ENCODE results near the gene TARS2.

The TARS2 gene

GRCh38 chr1:150516050-150516591 is 28.9 kb downstream of the TARS2 start:
- Histone ChIP-seq H3K4me1 (ENCODE audit: control insufficient read depth, insufficient read depth, low read length, poor library complexity, severe bottlenecking) (peaks cover 11% of the 10 kb centered on the region), H3K36me3 (ENCODE audit: control insufficient read depth, insufficient read depth, low read length) (no peaks in the 10 kb centered on the region), H3K9me3 (ENCODE audit: control insufficient read depth, low read length) (no peaks in the 10 kb centered on the region), H3K4me3 (ENCODE audit: insufficient read depth, low read depth, low read length, poor library complexity, severe bottlenecking) (peak overlapping the region; percentile 69), H3K27me3 (replicated peaks; ENCODE audit: control insufficient read depth, insufficient read depth, low read length, poor library complexity, severe bottlenecking) (no peaks in the 10 kb centered on the region), H3K27ac (ENCODE audit: insufficient read depth, low read length, poor library complexity, severe bottlenecking) (no peak overlapping the region)
- no peak for DNase-seq

GRCh38 chr1:150516616-150517015 is 29.4 kb downstream of the TARS2 start:
- peaks cover 11% of the 10 kb centered on the region for H3K4me1 ChIP-seq (ENCODE audit: control insufficient read depth, insufficient read depth, low read length, poor library complexity, severe bottlenecking)
- H3K27ac ChIP-seq (ENCODE audit: insufficient read depth, low read length, poor library complexity, severe bottlenecking) = no peak overlapping the region
- no peaks in the 10 kb centered on the region for H3K36me3 ChIP-seq (ENCODE audit: control insufficient read depth, insufficient read depth, low read length)
- H3K27me3 ChIP-seq (replicated peaks; ENCODE audit: control insufficient read depth, insufficient read depth, low read length, poor library complexity, severe bottlenecking) = no peaks in the 10 kb centered on the region
- H3K4me3 ChIP-seq (ENCODE audit: insufficient read depth, low read depth, low read length, poor library complexity, severe bottlenecking) = no peak overlapping the region
- DNase-seq = no peak
- no peaks in the 10 kb centered on the region for H3K9me3 ChIP-seq (ENCODE audit: control insufficient read depth, low read length)

DNA sequence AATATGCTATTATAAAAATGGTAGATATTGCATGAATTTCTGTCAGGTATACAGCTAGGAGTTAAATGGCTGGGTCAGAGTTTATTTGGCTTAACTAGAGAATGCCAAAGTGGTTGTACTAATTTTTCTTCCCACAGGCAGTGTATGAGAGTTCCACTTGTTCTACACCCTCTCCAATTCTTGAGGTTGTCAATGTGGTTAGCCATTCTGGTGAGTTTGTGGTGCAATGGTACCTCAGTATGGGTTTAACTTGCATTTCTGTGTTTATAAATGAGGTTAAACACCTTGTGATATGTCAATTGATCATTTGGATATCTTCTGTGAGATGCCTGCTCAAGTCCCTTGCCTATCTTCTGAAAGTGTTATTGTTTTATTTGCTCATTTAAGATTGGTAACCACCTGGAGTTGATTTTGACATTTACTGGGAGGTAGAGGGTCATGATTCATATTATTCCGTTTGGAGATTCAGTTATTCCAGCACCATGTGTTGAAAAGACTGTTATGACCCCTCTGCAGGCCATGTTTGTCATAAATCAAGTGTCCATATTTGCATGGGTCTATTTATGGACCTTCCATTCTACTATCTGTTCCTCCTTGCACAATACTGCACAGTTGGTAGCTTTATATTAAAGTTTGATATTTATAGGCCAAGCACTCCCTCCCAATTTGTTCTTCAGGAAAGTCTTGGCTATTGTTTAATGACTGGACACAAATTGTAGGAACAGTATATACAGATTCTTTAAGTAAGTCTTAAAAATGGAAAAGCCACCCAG is 34.2 kb downstream of the TARS2 start:
- DNase-seq = no peak
- H3K4me1 ChIP-seq (ENCODE audit: control insufficient read depth, insufficient read depth, low read length, poor library complexity, severe bottlenecking) = peaks cover under 1% of the 10 kb centered on the region
- H3K36me3 ChIP-seq (ENCODE audit: control insufficient read depth, insufficient read depth, low read length) = no peaks in the 10 kb centered on the region
- no peaks in the 10 kb centered on the region for H3K9me3 ChIP-seq (ENCODE audit: control insufficient read depth, low read length)
- no peaks in the 10 kb centered on the region for H3K27me3 ChIP-seq (replicated peaks; ENCODE audit: control insufficient read depth, insufficient read depth, low read length, poor library complexity, severe bottlenecking)
- no peak overlapping the region for H3K4me3 ChIP-seq (ENCODE audit: insufficient read depth, low read depth, low read length, poor library complexity, severe bottlenecking)
- no peak overlapping the region for H3K27ac ChIP-seq (ENCODE audit: insufficient read depth, low read length, poor library complexity, severe bottlenecking)

DNA sequence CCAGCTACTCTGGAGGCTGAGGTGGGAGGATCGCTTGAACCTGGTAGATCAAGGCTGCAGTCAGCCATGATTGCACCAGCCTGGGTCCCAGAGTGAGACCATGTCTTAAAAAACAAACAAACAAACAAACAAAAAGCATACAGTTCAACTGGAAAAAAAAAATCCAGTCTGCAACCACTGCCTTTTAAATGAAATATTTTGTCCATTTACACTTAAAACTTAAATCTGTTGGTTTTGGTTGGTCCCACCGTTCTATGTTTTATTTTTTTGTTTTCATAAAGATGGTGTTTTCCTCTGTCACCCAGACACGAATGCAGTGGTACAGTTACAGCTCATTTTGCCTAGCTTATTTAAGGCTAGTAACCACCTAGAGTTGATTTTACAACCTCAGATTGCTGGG is 38.1 kb downstream of the TARS2 start:
- H3K9me3 ChIP-seq (ENCODE audit: control insufficient read depth, low read length) = no peaks in the 10 kb centered on the region
- no peaks in the 10 kb centered on the region for H3K36me3 ChIP-seq (ENCODE audit: control insufficient read depth, insufficient read depth, low read length)
- no peaks in the 10 kb centered on the region for H3K4me1 ChIP-seq (ENCODE audit: control insufficient read depth, insufficient read depth, low read length, poor library complexity, severe bottlenecking)
- no peak for DNase-seq
- H3K27ac ChIP-seq (ENCODE audit: insufficient read depth, low read length, poor library complexity, severe bottlenecking) = no peak overlapping the region
- H3K27me3 ChIP-seq (replicated peaks; ENCODE audit: control insufficient read depth, insufficient read depth, low read length, poor library complexity, severe bottlenecking) = no peaks in the 10 kb centered on the region
- no peak overlapping the region for H3K4me3 ChIP-seq (ENCODE audit: insufficient read depth, low read depth, low read length, poor library complexity, severe bottlenecking)

DNA sequence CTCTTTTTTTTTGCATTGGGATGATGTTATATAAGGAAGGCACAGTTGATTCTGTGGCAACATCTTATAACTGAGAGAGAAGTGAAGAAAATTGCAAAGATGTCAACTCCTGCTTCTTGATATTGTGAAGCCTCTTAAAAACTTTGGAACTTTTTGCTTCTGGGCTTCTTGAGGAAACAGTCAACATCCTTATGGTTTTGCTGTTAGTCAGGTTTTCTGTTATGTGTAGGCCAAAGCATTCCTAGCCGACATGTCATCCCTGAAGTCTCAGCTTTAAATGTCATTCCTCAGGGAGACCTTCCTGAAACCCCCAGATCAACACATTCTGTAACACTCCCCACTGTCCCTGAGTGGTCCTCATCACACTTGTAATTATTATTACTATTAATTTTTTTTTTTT is 41.0 kb downstream of the TARS2 start:
- H3K9me3 ChIP-seq (ENCODE audit: control insufficient read depth, low read length) = no peaks in the 10 kb centered on the region
- no peaks in the 10 kb centered on the region for H3K4me1 ChIP-seq (ENCODE audit: control insufficient read depth, insufficient read depth, low read length, poor library complexity, severe bottlenecking)
- H3K27me3 ChIP-seq (replicated peaks; ENCODE audit: control insufficient read depth, insufficient read depth, low read length, poor library complexity, severe bottlenecking) = no peaks in the 10 kb centered on the region
- no peaks in the 10 kb centered on the region for H3K36me3 ChIP-seq (ENCODE audit: control insufficient read depth, insufficient read depth, low read length)
- DNase-seq = no peak
- no peak overlapping the region for H3K27ac ChIP-seq (ENCODE audit: insufficient read depth, low read length, poor library complexity, severe bottlenecking)
- no peak overlapping the region for H3K4me3 ChIP-seq (ENCODE audit: insufficient read depth, low read depth, low read length, poor library complexity, severe bottlenecking)

- no peaks in the 10 kb centered on the region for H3K9me3 ChIP-seq (ENCODE audit: control insufficient read depth, low read length)
- no peaks in the 10 kb centered on the region for H3K36me3 ChIP-seq (ENCODE audit: control insufficient read depth, insufficient read depth, low read length)
- H3K4me3 ChIP-seq (ENCODE audit: insufficient read depth, low read depth, low read length, poor library complexity, severe bottlenecking) = no peak overlapping the region
- DNase-seq = no peak
- no peaks in the 10 kb centered on the region for H3K27me3 ChIP-seq (replicated peaks; ENCODE audit: control insufficient read depth, insufficient read depth, low read length, poor library complexity, severe bottlenecking)
- no peaks in the 10 kb centered on the region for H3K4me1 ChIP-seq (ENCODE audit: control insufficient read depth, insufficient read depth, low read length, poor library complexity, severe bottlenecking)
- no peak overlapping the region for H3K27ac ChIP-seq (ENCODE audit: insufficient read depth, low read length, poor library complexity, severe bottlenecking)
These were observed 41.8 kb downstream of the TARS2 start for GRCh38 chr1:150529017-150529416.

DNA sequence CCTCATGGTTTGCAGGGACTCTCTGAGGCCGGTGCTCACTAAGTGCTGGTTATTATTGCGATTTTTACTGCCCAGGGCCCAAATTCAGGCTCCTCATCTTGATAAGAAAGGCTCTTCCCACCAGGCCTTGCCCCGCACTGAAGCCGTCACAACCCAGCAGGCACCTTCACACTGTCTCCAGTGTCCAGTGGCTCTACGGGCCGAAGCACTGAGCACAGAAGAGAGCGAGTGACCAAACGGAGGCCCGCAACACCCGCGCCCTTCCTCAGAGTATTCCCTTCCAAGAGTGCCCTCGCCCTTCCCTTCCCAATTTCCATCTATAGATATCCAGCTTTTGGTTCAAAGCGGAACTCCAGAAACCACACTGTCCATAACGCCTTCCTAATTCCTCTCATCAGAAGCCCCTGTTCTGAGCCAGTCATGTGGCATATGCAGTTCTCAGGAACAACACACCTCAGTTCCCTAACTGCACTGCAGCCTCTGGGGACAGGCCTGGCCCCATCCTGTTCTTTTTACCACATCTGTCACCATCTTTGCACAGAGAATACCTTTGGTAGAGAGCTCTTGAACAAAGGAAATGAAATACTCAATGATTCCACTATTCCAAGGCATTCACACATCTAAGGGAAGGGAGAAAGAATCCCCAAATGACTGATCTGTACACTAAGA is 43.4 kb downstream of the TARS2 start:
- no peak for DNase-seq
- H3K4me1 ChIP-seq (ENCODE audit: control insufficient read depth, insufficient read depth, low read length, poor library complexity, severe bottlenecking) = no peaks in the 10 kb centered on the region

GRCh38 chr1:150532860-150533259 is 45.6 kb downstream of the TARS2 start:
- no peak for DNase-seq
- no peaks in the 10 kb centered on the region for H3K36me3 ChIP-seq (ENCODE audit: control insufficient read depth, insufficient read depth, low read length)
- no peaks in the 10 kb centered on the region for H3K4me1 ChIP-seq (ENCODE audit: control insufficient read depth, insufficient read depth, low read length, poor library complexity, severe bottlenecking)
- H3K27me3 ChIP-seq (replicated peaks; ENCODE audit: control insufficient read depth, insufficient read depth, low read length, poor library complexity, severe bottlenecking) = no peaks in the 10 kb centered on the region
- no peak overlapping the region for H3K4me3 ChIP-seq (ENCODE audit: insufficient read depth, low read depth, low read length, poor library complexity, severe bottlenecking)
- no peaks in the 10 kb centered on the region for H3K9me3 ChIP-seq (ENCODE audit: control insufficient read depth, low read length)
- H3K27ac ChIP-seq (ENCODE audit: insufficient read depth, low read length, poor library complexity, severe bottlenecking) = no peak overlapping the region

More for the DNA sequence above, 43.4 kb downstream of the TARS2 start:
- H3K36me3 ChIP-seq (ENCODE audit: control insufficient read depth, insufficient read depth, low read length) = no peaks in the 10 kb centered on the region
- no peaks in the 10 kb centered on the region for H3K9me3 ChIP-seq (ENCODE audit: control insufficient read depth, low read length)
- no peaks in the 10 kb centered on the region for H3K27me3 ChIP-seq (replicated peaks; ENCODE audit: control insufficient read depth, insufficient read depth, low read length, poor library complexity, severe bottlenecking)
- H3K27ac ChIP-seq (ENCODE audit: insufficient read depth, low read length, poor library complexity, severe bottlenecking) = no peak overlapping the region
- H3K4me3 ChIP-seq (ENCODE audit: insufficient read depth, low read depth, low read length, poor library complexity, severe bottlenecking) = no peak overlapping the region

DNA sequence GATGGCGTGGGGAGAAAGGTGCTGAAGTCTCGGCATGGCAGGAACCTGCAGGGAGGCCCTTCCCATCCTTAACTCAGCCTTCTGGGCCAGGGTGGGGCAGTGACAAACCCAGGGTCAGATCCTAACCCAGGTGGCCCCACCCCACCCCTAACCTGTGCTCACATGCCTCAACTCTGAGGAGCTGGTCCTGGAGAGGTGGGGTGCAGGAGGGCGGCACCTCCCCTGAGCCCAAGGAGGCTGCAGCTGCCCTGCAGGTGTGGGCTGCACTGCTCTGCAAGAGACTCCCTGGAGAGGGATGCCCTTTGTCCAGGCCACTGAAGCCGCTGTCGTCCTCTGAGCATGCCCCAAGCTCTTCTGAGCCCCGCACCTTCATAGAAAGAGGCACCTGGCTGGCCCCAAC is 46.8 kb downstream of the TARS2 start:
- H3K27me3 ChIP-seq (replicated peaks; ENCODE audit: control insufficient read depth, insufficient read depth, low read length, poor library complexity, severe bottlenecking) = no peaks in the 10 kb centered on the region
- no peak overlapping the region for H3K27ac ChIP-seq (ENCODE audit: insufficient read depth, low read length, poor library complexity, severe bottlenecking)
- DNase-seq = no peak
- no peaks in the 10 kb centered on the region for H3K9me3 ChIP-seq (ENCODE audit: control insufficient read depth, low read length)
- no peaks in the 10 kb centered on the region for H3K36me3 ChIP-seq (ENCODE audit: control insufficient read depth, insufficient read depth, low read length)
- no peak overlapping the region for H3K4me3 ChIP-seq (ENCODE audit: insufficient read depth, low read depth, low read length, poor library complexity, severe bottlenecking)
- H3K4me1 ChIP-seq (ENCODE audit: control insufficient read depth, insufficient read depth, low read length, poor library complexity, severe bottlenecking) = no peaks in the 10 kb centered on the region
